Activated naive CD8-positive, alpha-beta T cell treated with anti-CD3 and anti-CD28 coated beads, Interleukin-2, amount 50 U/mL, for 24 hours (primary cell): ENCODE data around the gene ADCY6.

ENCODE experiments used
- ATAC-seq: fragments of 150-1000 bp; cut with Tn5 transposase; one replicate; pipeline ENCODE4 v1.10.0; 2021
- DNase-seq: peaks from one replicate; pipeline ENCODE4 v3.0.0; 2021
- H3K27ac Mint-ChIP-seq: one replicate; pipeline ENCODE4 v1.8.0; 2021; ENCODE audit warnings: mild to moderate bottlenecking, mixed read lengths
- H3K27me3 Mint-ChIP-seq: one replicate; pipeline ENCODE4 v1.8.0; 2021; ENCODE audit warnings: mixed read lengths
- H3K36me3 Mint-ChIP-seq: one replicate; pipeline ENCODE4 v1.8.0; 2021; ENCODE audit warnings: low read depth, mixed read lengths
- H3K4me1 Mint-ChIP-seq: one replicate; pipeline ENCODE4 v1.8.0; 2021; ENCODE audit warnings: mixed read lengths
- H3K4me3 Mint-ChIP-seq: one replicate; pipeline ENCODE4 v1.8.0; 2021; ENCODE audit warnings: mild to moderate bottlenecking, moderate library complexity, mixed read lengths
- H3K9me3 Mint-ChIP-seq: one replicate; pipeline ENCODE4 v1.8.0; 2021; ENCODE audit warnings: mixed read lengths

The ADCY6 gene

DNA sequence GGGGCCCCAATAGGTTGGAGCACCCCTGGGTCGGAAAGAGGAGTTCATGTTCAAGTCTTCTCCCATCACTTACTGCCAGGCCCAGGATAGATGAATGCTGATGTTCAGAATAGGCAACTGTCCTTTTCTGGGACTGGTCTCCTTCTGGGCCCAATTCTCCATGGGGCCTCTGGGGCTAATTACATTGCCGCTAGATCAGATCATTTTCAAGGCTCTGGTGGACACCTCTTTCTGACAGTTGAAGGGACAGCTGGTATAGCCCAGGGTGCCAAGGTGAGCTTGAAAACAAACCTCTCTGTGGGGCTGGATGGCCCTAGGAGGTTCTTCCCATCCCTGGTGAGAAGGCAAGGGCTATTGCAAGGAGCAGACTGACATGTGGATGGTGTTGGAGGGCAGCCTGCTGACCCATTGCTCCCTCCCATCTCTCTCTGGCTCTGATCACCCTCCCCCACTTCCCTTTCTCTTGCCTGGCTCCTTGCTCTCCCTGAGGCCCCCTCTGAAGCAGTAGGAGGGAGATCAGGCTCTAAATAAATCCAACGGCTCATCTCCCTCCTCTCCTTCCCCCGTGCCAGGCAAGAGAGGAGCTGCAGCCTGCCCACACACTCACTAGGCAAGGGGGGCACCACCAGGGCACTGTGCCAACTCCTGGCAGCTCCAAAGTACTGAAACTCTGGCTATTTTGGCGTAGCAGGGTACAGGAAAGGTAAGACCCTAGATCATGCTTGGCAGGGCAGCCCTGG is 31.3 kb upstream of the ADCY6 start:
- H3K27me3 Mint-ChIP-seq = peaks cover 29% of the 10 kb centered on the region
- H3K27ac Mint-ChIP-seq = no peak overlapping the region
- H3K4me3 Mint-ChIP-seq = no peak overlapping the region
- H3K9me3 Mint-ChIP-seq = no peaks in the 10 kb centered on the region
- no peaks in the 10 kb centered on the region for H3K36me3 Mint-ChIP-seq
- ATAC-seq = no peak
- H3K4me1 Mint-ChIP-seq = peaks cover 22% of the 10 kb centered on the region
- DNase-seq = no peak

DNA sequence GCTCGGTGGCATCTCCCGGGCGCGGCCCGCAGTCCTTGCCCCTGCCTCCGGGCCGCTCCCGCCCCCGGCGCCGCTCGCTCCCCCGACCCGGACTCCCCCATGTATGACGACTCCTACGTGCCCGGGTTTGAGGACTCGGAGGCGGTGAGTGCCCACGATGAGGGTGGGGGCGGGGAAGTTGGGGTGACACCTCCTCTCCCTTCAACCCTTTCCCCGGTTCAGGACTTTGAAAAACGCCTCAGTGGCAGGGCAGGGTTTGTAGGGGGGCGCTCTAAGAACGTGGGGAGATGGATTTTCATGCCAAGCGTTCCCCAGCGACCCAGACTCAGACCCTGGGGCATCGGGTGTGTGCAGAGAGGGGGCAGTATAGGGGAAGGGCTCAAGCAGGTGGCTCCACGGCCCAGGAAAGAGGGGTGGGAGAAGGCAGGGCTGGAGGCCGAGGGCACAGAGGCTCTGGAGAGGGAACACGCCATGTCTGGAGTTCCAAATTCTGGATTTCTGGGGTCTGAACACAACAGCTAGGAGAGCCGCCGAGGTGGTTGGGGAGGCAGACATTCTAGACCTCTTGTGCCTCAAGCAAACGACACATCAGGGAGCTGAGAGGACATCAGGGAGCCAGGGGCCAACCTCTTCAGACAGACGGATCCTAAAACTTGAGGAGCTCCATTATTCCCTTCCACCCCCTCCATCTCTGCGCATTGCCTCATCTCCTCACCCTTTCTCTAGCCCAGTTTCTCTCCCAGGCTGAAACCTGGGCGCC is 30.1 kb upstream of the ADCY6 start:
- peak; percentile 54 for DNase-seq
- no peak overlapping the region for H3K27ac Mint-ChIP-seq
- ATAC-seq = no peak

DNA sequence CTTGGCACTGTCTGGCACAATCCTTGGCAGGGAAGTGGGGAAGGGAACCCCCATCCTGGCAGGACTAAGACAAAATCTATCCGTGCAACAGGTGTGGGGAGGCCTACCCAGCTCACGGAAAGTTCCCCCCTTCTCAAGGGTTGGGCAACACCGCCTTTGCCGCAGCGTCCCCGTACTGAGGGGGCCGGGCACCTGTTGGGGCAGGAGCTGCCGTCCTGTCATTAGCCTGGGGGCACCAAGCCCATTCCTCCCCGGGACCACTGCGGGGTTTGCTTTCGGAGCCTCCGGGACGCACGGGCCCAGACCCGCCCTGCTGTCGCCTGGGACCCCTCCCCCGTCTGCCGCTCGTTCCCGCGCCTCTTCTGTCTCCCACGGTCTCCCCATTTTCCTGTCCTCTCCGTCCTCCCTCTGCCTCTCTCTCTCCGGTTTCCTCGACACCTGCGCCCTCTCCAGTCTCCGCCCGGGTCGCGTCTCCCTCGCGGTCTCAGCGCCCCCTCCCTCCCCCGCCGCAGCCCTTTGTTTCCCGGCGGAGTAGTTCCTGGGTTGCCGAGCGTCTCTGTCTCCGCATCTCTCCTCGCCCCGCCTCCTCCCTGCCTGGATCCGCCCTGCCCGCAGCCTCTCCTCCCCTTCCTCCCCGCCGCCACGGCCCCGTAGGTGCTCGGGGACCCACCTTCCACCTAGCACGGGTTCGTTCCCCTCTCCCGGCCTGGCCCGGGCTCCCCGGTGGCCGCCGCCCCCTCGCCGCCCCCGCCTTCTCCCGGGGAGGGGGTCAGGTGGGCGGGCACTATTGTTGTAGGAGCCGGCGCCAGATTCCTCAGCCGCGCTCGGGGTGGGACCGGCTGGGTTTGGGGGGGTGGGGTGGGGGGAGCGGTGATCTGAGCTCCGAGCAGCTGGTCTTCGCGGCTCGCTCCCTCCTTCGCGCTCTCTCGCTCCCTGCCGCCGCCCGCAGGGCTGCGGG is 29.3 kb upstream of the ADCY6 start, which contains the start of gene CACNB3:
Gene CACNB3, plus strand, starts transcription at position 624 of the 958 bp plus-strand sequence. CDS start 434 bp downstream, outside the sequence.
- Mint-ChIP-seq H3K4me1 (peaks cover 28% of the 10 kb centered on the region), H3K9me3 (no peaks in the 10 kb centered on the region), H3K4me3 (peak within 1 kb of the TSS; percentile 82), H3K36me3 (no peaks in the 10 kb centered on the region), H3K27me3 (peaks cover 30% of the 10 kb centered on the region), H3K27ac (no peak within 1 kb of the TSS)
- ATAC-seq = peak; percentile 44
- peak; percentile 81 for DNase-seq

More for the DNA sequence above, 30.1 kb upstream of the ADCY6 start:
- Mint-ChIP-seq H3K4me3 (peak overlapping the region; percentile 69), H3K4me1 (peaks cover 23% of the 10 kb centered on the region), H3K27me3 (peaks cover 30% of the 10 kb centered on the region), H3K9me3 (no peaks in the 10 kb centered on the region), H3K36me3 (no peaks in the 10 kb centered on the region)

DNA sequence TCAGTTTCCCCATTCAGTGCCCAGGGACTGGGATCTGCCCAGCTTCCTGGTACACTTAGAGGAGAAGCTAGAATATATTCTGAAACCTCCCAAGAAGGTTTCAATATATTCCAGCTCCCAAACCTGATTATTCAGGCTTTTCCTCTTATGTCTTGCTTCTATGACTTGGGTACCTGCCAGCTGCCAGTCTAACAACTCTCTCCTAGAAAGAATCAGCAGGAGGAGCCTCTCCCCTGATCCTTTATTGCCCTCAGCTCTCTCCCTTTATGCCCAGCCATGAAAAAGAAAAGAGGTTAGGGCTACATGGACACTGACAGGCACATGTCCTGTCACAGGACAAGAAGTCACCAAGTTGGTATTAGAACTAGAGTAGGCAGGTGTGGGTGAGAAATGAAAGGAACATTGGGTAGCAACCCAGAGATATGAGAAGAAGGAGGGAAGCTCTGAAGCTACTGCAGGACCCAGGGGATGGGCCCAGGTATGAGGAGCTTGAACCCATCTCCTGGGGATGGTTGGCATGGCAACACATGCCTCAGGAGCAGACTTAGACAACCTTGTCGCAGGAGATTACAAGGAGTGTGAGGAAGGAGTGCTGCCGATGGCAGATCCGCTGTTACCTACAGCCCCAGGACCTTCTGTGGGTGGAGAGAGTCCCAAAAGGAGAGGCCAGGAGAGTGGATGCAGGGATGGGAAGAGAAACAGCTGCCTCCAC is 27.4 kb upstream of the ADCY6 start:
- peaks cover 28% of the 10 kb centered on the region for H3K4me1 Mint-ChIP-seq
- DNase-seq = no peak
- no peak overlapping the region for H3K27ac Mint-ChIP-seq

DNA sequence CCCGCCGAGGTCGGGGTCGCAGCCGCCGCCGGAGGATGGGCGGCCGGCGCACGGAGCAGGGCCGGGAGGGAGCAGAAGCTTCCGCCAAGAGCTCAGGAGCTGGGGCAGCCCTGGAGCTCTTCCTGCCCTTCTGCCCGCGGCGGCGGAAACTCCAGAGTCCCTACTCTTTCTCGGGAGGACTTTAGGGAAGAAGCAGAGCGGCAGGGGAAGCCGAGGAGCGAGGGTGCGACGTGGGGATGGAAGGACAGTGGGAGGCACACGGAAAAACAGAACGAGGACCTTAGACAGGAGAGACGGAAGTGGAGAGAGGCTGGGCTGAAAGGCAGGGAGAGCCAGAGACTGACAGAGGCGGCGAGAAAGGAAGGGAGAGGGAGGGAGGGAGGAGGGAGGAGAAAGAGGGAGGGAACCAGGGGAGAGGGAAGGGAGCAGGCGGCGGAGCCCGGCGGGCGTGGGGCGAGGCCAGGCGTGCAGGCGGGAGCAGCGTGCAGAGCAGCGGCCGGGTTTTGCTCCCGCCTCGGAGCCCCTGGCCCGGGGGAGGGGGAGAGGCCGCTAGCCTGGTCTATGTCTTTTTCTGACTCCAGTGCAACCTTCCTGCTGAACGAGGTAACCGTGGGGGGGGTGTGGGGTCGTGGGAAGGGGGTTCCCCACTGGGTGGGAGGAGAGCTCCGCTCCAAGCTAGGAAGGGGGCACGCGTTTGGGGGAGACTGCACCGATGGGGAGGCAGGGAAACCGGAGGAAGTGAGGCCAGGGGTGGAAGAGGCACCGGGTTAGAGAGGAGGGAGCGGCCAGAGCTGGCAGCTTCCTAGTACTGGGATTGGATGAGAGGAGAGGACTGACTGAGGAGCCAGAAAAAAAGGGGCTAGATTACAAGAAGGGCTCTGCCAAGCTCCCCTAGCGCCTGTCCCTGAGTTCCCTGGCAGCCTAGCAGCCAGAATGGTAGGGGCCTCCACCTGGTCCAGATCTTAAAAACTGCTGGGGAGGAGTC is 26.5 kb upstream of the ADCY6 start:
- H3K27ac Mint-ChIP-seq = no peak overlapping the region
- H3K4me3 Mint-ChIP-seq = peak overlapping the region; percentile 93
- peak; percentile 47 for DNase-seq
- no peaks in the 10 kb centered on the region for H3K9me3 Mint-ChIP-seq
- ATAC-seq = peak; percentile 41
- H3K36me3 Mint-ChIP-seq = no peaks in the 10 kb centered on the region
- peaks cover 28% of the 10 kb centered on the region for H3K4me1 Mint-ChIP-seq
- peaks cover 30% of the 10 kb centered on the region for H3K27me3 Mint-ChIP-seq

More for the DNA sequence above, 27.4 kb upstream of the ADCY6 start:
- Mint-ChIP-seq H3K9me3 (no peaks in the 10 kb centered on the region), H3K27me3 (peaks cover 30% of the 10 kb centered on the region), H3K36me3 (no peaks in the 10 kb centered on the region), H3K4me3 (peak overlapping the region; percentile 93)
- ATAC-seq = no peak

DNA sequence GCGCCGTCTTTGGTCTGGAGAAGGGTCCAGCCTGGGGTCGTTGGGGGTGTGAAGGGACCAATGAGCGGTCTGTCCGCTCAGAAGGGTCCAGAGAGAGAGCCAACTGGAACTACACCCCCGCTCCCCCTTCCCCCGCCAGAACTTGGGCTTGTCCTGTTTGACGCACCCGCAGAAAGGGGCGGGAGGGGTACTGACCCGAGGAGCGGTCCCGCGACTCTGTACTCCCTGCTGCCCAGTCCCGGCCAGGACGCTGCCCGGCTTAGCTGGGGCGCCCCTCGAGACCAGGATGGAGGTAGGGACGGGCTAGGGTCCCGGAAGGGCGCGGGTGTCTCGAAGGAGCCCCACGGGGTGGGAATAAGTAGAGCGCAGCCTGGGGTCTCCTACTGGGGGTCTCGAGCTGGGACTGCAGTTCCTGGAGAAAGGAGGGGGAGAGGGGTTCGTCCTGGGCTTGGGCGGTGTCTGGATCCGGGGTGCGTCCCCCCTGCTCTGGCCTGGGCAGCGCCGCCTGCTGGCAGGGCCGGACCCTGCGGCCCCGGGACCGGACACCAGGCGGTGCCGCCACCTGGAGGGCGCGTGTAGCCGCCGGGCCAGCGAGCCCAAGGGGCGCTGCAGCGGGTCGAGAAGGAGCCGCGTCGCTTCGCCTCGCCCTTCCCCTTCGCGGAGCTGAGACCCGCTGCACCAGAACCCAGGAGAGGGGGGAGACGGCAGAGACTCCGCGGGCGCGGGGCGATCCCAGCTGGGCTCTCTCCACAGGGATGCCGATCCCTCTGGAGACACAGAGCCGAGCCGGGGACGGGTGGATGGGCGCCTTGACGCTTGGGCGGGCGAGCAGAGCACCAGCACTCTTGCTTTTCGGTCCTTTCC is 25.6 kb upstream of the ADCY6 start:
- no peaks in the 10 kb centered on the region for H3K9me3 Mint-ChIP-seq
- peaks cover 28% of the 10 kb centered on the region for H3K4me1 Mint-ChIP-seq
- no peaks in the 10 kb centered on the region for H3K36me3 Mint-ChIP-seq
- peak overlapping the region; percentile 31 for H3K27ac Mint-ChIP-seq
- peaks cover 30% of the 10 kb centered on the region for H3K27me3 Mint-ChIP-seq
- peak; percentile 81 for ATAC-seq
- peak overlapping the region; percentile 93 for H3K4me3 Mint-ChIP-seq
- DNase-seq = peak; percentile 91

DNA sequence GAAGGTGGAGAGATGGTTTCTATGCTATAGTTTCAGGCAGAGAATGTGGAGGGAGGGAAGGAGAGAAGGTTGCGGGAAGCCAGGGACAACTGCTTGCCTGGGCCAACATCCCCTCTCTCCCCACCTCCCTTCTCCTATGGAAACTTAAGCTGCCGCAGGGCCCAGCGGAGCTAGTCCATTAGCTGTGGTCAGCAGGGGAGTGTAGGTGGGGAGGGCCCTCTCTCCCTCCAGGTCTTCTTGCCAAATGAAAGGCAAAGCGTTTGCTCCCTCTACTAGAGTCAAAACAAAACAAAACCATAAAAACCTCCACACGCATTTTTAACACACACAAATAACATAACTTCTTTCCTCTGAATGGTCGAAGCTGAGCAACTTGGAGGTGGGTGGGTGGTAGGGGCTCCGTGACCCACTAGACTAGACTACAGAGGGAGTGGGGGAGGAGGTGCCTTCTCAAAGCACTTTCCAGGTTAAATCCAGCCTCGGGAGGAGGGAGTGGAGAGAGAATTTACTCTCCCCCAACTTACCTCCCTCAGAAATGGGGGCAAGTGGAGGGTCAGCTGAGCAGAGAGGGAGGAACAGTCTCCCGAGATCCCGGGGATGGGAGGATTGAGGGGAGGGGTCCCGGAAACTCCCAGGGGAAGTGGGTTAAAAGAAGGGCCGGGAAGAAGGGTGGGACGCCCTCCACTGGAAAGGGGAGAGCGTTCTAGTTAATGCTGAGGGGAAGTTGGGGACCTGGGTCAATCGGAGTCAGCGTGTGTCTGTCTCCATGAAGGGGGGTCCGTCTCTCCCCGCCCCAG is 24.8 kb upstream of the ADCY6 start:
- ATAC-seq = no peak
- Mint-ChIP-seq H3K36me3 (no peaks in the 10 kb centered on the region), H3K9me3 (no peaks in the 10 kb centered on the region), H3K4me3 (peak overlapping the region; percentile 93), H3K27ac (peak overlapping the region; percentile 59), H3K27me3 (peaks cover 24% of the 10 kb centered on the region), H3K4me1 (peaks cover 26% of the 10 kb centered on the region)
- no peak for DNase-seq

DNA sequence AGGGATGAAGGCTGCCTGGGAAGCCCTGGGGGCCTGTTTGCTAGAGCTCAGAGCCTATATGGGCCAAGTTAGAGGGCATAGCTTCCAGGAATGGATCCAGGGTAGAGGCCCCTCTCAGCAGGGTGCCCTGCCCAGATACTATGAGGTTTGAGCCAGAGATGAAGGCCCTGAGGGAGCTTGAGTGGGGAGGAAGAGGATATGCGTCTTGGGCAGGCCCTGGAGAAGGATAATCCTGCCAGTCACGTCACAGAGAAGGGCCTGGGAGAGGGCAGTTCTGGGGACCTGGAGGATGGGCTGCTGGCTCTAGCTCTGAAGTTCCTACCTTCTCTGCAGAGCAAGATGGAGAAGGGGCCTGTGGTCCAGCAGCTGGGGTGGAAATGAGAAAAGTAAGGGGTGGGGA is 23.5 kb upstream of the ADCY6 start:
- ATAC-seq (no peak), DNase-seq (no peak)
- H3K4me3 Mint-ChIP-seq = no peak overlapping the region
- peaks cover 20% of the 10 kb centered on the region for H3K4me1 Mint-ChIP-seq
- no peaks in the 10 kb centered on the region for H3K9me3 Mint-ChIP-seq
- H3K27ac Mint-ChIP-seq = no peak overlapping the region
- H3K27me3 Mint-ChIP-seq = peaks cover 15% of the 10 kb centered on the region
- no peaks in the 10 kb centered on the region for H3K36me3 Mint-ChIP-seq

DNA sequence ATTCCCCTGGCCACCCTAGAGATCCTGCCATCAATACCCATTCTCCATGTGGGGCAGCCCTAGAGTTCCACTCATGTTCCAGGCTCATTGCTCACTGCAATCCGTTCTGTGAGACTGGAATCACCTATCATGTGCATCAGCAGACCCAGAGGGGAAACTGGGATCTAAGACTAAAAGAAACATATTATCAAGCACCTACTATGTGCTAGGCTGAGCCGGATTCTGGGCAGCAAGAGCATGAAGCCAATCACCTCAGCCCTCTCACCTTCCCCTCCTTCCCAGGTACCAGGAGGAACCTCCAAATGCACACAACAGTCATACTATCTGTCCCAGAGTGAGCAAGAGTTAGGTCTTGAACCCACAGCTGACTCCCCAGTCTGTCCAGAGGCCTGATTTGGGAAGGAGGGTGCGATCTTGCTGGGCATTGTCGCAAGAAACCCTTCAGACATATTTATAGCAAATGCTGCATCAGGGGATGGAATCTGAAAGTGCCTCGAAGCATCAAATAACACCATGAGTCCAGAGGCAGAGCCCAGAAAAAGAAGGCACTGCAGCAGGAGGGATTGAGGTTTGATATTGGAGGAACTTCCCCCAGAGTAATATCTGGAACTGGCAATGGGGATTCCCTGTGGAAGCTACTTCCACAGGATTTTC is 22.7 kb upstream of the ADCY6 start:
- H3K9me3 Mint-ChIP-seq = no peaks in the 10 kb centered on the region
- peaks cover 16% of the 10 kb centered on the region for H3K4me1 Mint-ChIP-seq
- peaks cover 7% of the 10 kb centered on the region for H3K27me3 Mint-ChIP-seq
- DNase-seq = no peak
- H3K4me3 Mint-ChIP-seq = no peak overlapping the region
- no peaks in the 10 kb centered on the region for H3K36me3 Mint-ChIP-seq
- no peak overlapping the region for H3K27ac Mint-ChIP-seq
- no peak for ATAC-seq

DNA sequence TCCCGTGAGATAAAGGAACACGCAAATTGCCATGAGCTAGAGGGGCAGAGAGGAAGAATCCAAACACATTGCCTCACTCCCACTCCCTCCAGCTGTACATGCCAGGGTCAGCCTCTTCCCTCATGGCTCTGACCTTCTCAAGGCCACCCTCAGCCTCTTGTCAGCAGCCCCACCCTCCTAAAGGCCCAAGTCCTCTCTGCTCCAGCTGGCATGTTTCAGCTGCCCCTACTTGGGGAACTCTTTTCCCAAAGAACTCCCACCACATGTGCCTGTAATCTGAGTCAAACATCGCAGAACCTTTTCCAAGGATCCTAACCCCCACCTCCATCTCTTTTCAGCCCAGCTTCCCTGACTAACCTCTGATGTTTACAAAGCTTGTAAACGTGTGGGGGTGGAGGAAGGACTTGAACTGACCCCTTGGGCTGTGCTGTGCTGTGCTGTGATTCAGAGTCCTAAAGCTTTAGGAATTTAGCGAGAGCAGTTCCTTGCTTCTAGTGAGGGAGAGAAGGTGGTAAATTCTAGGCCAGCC is 22.1 kb upstream of the ADCY6 start:
- Mint-ChIP-seq H3K4me3 (no peak overlapping the region), H3K4me1 (peaks cover 11% of the 10 kb centered on the region), H3K36me3 (no peaks in the 10 kb centered on the region), H3K27me3 (peaks cover 3% of the 10 kb centered on the region), H3K9me3 (no peaks in the 10 kb centered on the region), H3K27ac (no peak overlapping the region)
- no peak for DNase-seq
- no peak for ATAC-seq

DNA sequence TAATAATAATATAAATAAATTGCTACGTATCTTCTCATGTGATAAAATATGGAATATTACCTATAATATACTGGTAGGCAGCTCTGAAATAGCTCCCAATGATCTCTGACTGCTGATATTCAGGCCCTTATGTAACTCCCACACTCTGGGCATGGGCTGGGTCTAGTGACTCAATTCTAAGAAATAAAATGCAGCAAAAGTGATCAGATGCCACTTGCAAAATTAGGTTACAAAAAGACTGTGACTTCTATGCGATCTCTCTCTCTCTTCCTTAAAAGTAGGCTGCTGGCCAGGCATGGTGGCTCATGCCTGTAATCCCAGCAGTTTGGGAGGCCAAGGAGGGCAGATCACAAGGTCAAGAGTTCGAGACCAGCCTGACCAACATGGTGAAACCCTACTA is 19.1 kb upstream of the ADCY6 start:
- no peak overlapping the region for H3K27ac Mint-ChIP-seq
- DNase-seq (no peak), ATAC-seq (no peak)
- peaks cover 5% of the 10 kb centered on the region for H3K4me1 Mint-ChIP-seq
- no peaks in the 10 kb centered on the region for H3K9me3 Mint-ChIP-seq
- no peak overlapping the region for H3K4me3 Mint-ChIP-seq
- H3K36me3 Mint-ChIP-seq = no peaks in the 10 kb centered on the region
- H3K27me3 Mint-ChIP-seq = no peaks in the 10 kb centered on the region
